OCI-LY3 (cell line): Measurements from ENCODE around the gene MREG.

Experiments
- EZH2phosphoT487 ChIP-seq: fragments of 200-600 bp; shearing (Covaris generic); IDR thresholded peaks from 2 replicates; pipeline ENCODE4 v1.6.1; 2018; ENCODE audit warnings: antibody characterized with exemption, mixed run types, low read depth
- TF ChIP-seq, protein P1 (sequence below): fragments of 200-600, 300-600 bp; sonication (generic); IDR thresholded peaks from 2 replicates; pipeline ENCODE4 v1.5.1; 2014; ENCODE audit warnings: antibody characterized with exemption, low read length, low read depth

DNA sequence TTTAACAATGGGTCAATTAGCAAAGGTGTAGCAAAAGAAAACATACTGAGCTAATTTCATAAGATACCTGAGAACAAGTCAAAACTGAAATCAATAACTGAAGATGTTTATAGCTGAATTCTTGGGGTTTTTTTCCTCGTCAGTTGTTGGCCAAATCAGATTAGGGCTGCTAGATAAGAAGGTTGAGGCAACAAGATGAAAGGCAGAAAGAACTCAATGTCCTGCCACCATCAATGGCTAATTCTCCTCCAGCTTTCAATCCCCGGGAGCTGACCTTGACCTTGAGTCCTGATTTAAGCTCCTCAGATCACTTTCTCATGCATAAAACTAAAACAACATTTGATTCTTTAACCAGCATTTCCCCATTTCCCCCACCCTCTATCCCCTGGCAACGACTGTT, 61.8 kb downstream of the MREG start:
- TF ChIP-seq, protein P1, sequence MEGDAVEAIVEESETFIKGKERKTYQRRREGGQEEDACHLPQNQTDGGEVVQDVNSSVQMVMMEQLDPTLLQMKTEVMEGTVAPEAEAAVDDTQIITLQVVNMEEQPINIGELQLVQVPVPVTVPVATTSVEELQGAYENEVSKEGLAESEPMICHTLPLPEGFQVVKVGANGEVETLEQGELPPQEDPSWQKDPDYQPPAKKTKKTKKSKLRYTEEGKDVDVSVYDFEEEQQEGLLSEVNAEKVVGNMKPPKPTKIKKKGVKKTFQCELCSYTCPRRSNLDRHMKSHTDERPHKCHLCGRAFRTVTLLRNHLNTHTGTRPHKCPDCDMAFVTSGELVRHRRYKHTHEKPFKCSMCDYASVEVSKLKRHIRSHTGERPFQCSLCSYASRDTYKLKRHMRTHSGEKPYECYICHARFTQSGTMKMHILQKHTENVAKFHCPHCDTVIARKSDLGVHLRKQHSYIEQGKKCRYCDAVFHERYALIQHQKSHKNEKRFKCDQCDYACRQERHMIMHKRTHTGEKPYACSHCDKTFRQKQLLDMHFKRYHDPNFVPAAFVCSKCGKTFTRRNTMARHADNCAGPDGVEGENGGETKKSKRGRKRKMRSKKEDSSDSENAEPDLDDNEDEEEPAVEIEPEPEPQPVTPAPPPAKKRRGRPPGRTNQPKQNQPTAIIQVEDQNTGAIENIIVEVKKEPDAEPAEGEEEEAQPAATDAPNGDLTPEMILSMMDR, result no peak
- TF ChIP-seq EZH2phosphoT487, result no peak
